ENCODE measurements around the gene LRP5. TPM values are rescaled to one million over a fixed set of nuclear protein-coding genes. Genes with fewer than 3 reads are reported as not detected.

The LRP5 gene
- total and polyA plus RNA-seq, 2 experiments from 2014 or later = 26.9 to 51.1 TPM

- Histone ChIP-seq H3K27ac (ENCODE audit: low read depth) (no peak overlapping the region), H3K4me3 (no peak overlapping the region), H3K4me2 (no peak overlapping the region), H3K27me3 (ENCODE audit: insufficient read depth) (no peaks in the 10 kb centered on the region), H3K79me2 (replicated peaks; ENCODE audit: insufficient read depth) (peaks cover 98% of the 10 kb centered on the region), H4K20me1 (replicated peaks; ENCODE audit: insufficient read depth) (peaks cover 63% of the 10 kb centered on the region), H3K4me1 (ENCODE audit: insufficient read depth) (peaks cover 38% of the 10 kb centered on the region), H2AFZ (no peak overlapping the region), H3F3A (replicated peaks; ENCODE audit: low read depth) (peaks cover 10% of the 10 kb centered on the region; the same call in 1 of the 2 replicates), H3K9me2 (ENCODE audit: insufficient read depth) (no peaks in the 10 kb centered on the region), H3K36me3 (ENCODE audit: insufficient read depth) (peaks cover 4% of the 10 kb centered on the region)
- Mint-ChIP-seq H3K4me1 (peaks cover 46% of the 10 kb centered on the region), H3K27ac (no peak overlapping the region), H3K36me3 (ENCODE audit: low read depth) (peaks cover 68% of the 10 kb centered on the region), H3K27me3 (ENCODE audit: insufficient read depth, low read depth, poor library complexity) (peaks cover 9% of the 10 kb centered on the region), H3K4me3 (no peak overlapping the region), H3K9me3 (peaks cover 27% of the 10 kb centered on the region; the same call in 2 of the 3 replicates)
- DNase-seq (ENCODE audit: low spot score) (no peak), ATAC-seq (no peak)
- TF ChIP-seq EZH2phosphoT487 (IDR thresholded peaks at IDR 0.05; ENCODE audit: unreplicated experiment) (no peak), REST (IDR thresholded peaks at IDR 0.05; ENCODE audit: unreplicated experiment) (no peak), JUNB (IDR thresholded peaks at IDR 0.05; ENCODE audit: unreplicated experiment) (no peak), CTCF (conservative IDR thresholded peaks at IDR 0.05; ENCODE audit: low read depth in 2 of 2) (no peak), STAT1 (IDR thresholded peaks at IDR 0.05; ENCODE audit: unreplicated experiment) (no peak), ZNF331 (CRISPR knock-in tag; IDR thresholded peaks at IDR 0.05; ENCODE audit: low read depth) (no peak), ZNF114 (CRISPR knock-in tag; IDR thresholded peaks at IDR 0.05) (no peak), ZNF462 (CRISPR knock-in tag; IDR thresholded peaks at IDR 0.05) (no peak), POLR2AphosphoS5 (IDR thresholded peaks at IDR 0.05; ENCODE audit: low read depth) (no peak), NANOG (IDR thresholded peaks at IDR 0.05; ENCODE audit: borderline replicate concordance) (no peak), CREB1 (CRISPR knock-in tag; IDR thresholded peaks at IDR 0.05; ENCODE audit: low read depth) (no peak), EZH2 (IDR thresholded peaks at IDR 0.05; ENCODE audit: low read depth, unreplicated experiment) (no peak), ETS1 (IDR thresholded peaks at IDR 0.05) (no peak)
These were observed 160.4 kb downstream of the LRP5 start for GRCh38 chr11:68472778-68473177.
